NT2/D1 (cell line): ENCODE data around the gene MED15.

ENCODE experiments used
- YY1 ChIP-seq: IDR thresholded peaks from 2 replicates; pipeline ENCODE4 v1.6.1; 2011; ENCODE audit not compliant: insufficient read length, insufficient read depth
- ZNF274 ChIP-seq: IDR thresholded peaks from 2 replicates; pipeline ENCODE4 v1.6.1; 2011; ENCODE audit warnings: mild to moderate bottlenecking, low read depth, low read length

- no peak for TF ChIP-seq YY1
- no peak for TF ChIP-seq ZNF274
These were observed 41.4 kb downstream of the MED15 start for GRCh38 chr22:20548806-20549205.
